Measurements from ENCODE around the gene NDUFC2.
A peak's percentile ranks its signal among the peaks of the same experiment; 100 is the strongest.
"Not testable (repeated sequence)": the region's sequence is repeated elsewhere in the genome, so short reads cannot be mapped to it uniquely, and the experiment has no call there.

NDUFC2 gene

GRCh38 chr11:78085972-78086371 is 6.3 kb upstream of the NDUFC2 start:
- no peak for DNase-seq (ENCODE audit: low read depth)
- TF ChIP-seq CTCF (conservative IDR thresholded peaks at IDR 0.05; ENCODE audit: low read length) = no peak
- no peak overlapping the region for H3K4me3 ChIP-seq (ENCODE audit: low read length)

DNA sequence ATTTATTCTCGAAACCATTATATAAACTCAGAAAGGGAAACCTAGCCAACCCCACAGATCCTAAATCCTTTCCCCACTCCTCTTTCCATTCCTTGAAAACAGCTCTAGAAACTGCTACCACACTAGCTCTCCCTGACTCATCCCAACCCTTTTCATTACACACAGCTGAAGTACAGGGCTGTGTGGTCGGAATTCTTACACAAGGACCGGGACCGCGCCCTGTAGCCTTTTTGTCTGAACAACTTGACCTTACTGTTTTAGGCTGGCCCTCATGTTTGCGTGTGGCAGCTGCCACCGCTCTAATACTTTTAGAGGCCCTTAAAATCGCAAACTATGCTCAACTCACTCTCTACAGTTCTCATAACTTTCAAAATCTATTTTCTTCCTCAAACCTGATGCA is 4.8 kb upstream of the NDUFC2 start:
- H3K4me3 ChIP-seq (ENCODE audit: low read length); DNase-seq (ENCODE audit: low read depth): not testable (repeated sequence)

- DNase-seq (ENCODE audit: low read depth) = peak; percentile 37
- H3K4me3 ChIP-seq (ENCODE audit: low read length) = no peak overlapping the region
- no peak for TF ChIP-seq CTCF (conservative IDR thresholded peaks at IDR 0.05; ENCODE audit: low read length)
Observed at GRCh38 chr11:78083021-78083420, 3.4 kb upstream of the NDUFC2 start.

- H3K4me3 ChIP-seq (ENCODE audit: low read length) = no peak overlapping the region
- no peak for TF ChIP-seq CTCF (conservative IDR thresholded peaks at IDR 0.05; ENCODE audit: low read length)
- DNase-seq (ENCODE audit: low read depth) = no peak
Observed at GRCh38 chr11:78082146-78082545, 2.5 kb upstream of the NDUFC2 start.

- DNase-seq (ENCODE audit: low read depth) = no peak
- H3K4me3 ChIP-seq (ENCODE audit: low read length) = no peak overlapping the region
- TF ChIP-seq CTCF (conservative IDR thresholded peaks at IDR 0.05; ENCODE audit: low read length) = no peak
Observed at GRCh38 chr11:78081583-78081982, 1.9 kb upstream of the NDUFC2 start.

DNA sequence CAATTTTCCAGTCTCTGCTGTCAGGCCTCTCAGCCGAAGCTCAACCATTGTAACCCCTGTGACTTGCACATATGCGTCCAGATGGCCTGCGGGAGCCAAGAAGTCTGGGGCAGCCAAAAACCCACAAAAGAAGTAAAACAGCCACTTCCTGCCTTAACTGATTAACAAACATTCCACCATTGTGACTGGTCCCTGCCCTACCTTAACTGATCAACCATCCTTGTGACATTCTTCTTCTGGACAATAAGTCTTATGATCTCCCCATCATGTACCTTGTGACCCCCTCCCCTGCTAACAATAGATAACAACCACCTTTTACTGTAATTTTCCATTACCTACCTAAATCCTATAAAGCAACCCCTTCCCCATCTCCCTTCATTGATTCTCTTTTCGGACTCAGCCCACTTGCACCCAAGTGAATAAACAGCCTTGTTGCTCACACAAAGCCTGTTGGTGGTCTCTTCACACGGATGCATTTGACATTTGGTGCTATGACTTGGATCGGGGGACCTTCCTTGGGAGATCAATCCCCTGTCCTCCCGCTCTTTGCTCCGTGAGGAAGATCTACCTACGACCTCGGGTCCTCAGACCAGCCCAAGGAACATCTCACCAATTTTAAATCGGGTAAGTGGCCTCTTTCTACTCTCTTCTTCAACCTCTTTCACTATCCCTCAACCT is 1.3 kb upstream of the NDUFC2 start:
- peak; percentile 74 for DNase-seq (ENCODE audit: low read depth)
- no peak for TF ChIP-seq CTCF (conservative IDR thresholded peaks at IDR 0.05; ENCODE audit: low read length)
- H3K4me3 ChIP-seq (ENCODE audit: low read length) = no peak overlapping the region

DNA sequence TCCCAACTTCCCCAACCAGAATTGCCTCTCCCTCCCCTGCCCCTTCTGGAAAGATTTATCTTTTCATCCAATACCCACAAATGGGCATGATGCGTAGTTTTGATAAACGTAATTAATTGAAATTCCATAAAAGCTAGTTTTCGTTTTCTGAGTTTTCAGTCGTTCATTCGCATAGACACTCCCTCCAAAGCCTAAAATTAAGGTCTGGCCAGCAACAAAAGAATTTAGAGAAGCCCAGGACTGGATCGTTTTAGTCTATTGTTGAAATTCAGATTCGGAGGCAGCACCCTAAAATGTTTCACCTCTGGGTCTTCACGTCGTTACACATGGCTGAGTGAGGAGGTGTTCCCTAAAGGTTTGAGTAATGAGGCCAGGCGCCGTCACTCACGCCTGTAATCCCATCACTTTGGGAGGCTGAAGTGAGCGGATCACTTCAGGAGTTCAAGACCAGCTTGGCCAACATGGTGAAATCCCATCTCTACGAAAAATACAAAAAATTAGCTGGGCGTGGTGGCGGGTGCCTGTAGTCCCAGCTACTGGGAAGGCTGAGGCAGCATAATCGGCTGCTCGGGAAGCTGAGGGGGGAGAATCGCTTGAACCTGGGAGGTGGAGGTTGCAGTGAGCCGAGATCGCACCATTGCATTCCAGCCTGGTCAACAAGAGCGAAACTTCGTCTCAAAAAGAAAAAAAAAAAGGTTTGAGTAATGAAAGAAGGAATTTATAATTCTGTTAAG is 589 bp upstream of the NDUFC2 start:
- H3K4me3 ChIP-seq (ENCODE audit: low read length) = peak overlapping the region; percentile 93
- DNase-seq (ENCODE audit: low read depth) = no peak
- TF ChIP-seq CTCF (conservative IDR thresholded peaks at IDR 0.05; ENCODE audit: low read length) = no peak
